ENCODE measurements around the gene NARS2.
"Not testable (repeated sequence)": the region's sequence is repeated elsewhere in the genome, so short reads cannot be mapped to it uniquely, and the experiment has no call there.

NARS2 gene

DNA sequence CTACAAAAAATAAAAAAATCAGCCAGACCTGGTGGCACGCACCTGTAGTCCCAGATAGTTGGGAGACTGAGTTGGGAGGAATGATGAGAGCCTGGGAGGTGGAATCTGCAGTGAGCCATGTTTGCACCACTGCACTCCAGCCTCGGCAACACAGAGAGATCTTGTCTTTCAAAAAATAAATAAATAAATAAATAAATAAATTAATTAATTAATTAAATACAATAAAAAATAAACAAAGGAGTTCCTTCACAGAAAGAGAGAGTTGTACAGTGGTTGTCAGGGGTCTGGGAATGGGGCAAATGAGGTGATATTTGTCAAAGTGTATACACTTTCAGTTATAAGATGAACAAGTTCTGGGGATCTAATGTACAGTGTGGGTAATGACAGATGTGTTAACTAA lies 107.3 kb downstream of the NARS2 start:
- TF ChIP-seq ZNF274 (IDR thresholded peaks at IDR 0.05; ENCODE audit: low read depth, low read length) = no peak
- Histone ChIP-seq H3K4me1 (ENCODE audit: insufficient read depth, insufficient read length) (no peaks in the 10 kb centered on the region), H3K9me3 (ENCODE audit: insufficient read depth, low read length) (no peaks in the 10 kb centered on the region), H3K4me3 (ENCODE audit: insufficient read length, low read depth) (no peak overlapping the region), H3K27me3 (ENCODE audit: insufficient read depth, insufficient read length) (no peaks in the 10 kb centered on the region), H3K36me3 (ENCODE audit: insufficient read depth, insufficient read length, low read length) (peaks cover 24% of the 10 kb centered on the region), H3K9ac (ENCODE audit: insufficient read length, low read depth) (no peak overlapping the region)
- DNase-seq (ENCODE audit: low read depth, low spot score) = no peak

DNA sequence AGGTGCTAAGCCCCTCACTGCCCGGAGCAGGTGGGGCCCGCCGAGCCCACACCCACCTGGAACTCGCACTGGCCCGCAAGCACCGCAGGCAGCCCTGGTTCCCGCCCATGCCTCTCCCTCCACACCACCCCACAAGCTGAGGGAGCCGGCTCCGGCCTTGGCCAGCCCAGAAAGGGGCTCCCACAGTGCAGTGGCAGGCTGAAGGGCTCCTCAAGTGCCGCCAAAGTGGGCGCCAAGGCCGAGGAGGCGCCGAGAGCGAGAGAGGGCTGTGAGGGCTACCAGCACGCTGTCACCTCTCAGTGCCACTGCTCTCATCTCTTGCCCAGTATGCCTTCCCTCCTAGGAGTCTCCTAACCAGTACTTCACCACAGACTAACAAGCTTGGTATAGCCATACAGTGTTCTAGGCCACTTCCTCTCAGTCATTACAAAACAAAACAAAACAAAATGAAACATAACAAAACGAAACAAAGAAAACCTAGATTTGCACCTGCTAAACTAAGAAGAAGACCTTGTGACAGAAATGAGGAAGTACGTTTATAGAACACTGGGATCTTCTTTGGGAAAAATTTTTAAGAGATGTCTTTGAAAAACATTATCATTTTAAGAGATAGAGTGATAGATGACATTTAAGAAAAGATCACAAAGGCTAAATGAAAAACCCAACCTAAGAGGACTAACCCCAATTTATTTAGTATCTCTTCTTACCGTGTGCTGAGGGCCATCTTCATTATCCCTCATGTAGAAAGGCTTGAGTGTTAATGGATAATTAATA lies 109.3 kb downstream of the NARS2 start:
- TF ChIP-seq ZNF274 (IDR thresholded peaks at IDR 0.05; ENCODE audit: low read depth, low read length) (no peak), SUZ12 (IDR thresholded peaks at IDR 0.05; ENCODE audit: extremely low read depth, insufficient read depth, insufficient read length) (no peak), YY1 (IDR thresholded peaks at IDR 0.05; ENCODE audit: insufficient read depth, insufficient read length) (no peak)
- Histone ChIP-seq H3K36me3 (ENCODE audit: insufficient read depth, insufficient read length, low read length) (peaks cover 33% of the 10 kb centered on the region), H3K4me1 (ENCODE audit: insufficient read depth, insufficient read length) (no peaks in the 10 kb centered on the region), H3K27me3 (ENCODE audit: insufficient read depth, insufficient read length) (no peaks in the 10 kb centered on the region), H3K9ac (ENCODE audit: insufficient read length, low read depth) (no peak overlapping the region), H3K4me3 (ENCODE audit: insufficient read length, low read depth) (no peak overlapping the region), H3K9me3 (ENCODE audit: insufficient read depth, low read length) (no peaks in the 10 kb centered on the region)
- no peak for DNase-seq (ENCODE audit: low read depth, low spot score)

DNA sequence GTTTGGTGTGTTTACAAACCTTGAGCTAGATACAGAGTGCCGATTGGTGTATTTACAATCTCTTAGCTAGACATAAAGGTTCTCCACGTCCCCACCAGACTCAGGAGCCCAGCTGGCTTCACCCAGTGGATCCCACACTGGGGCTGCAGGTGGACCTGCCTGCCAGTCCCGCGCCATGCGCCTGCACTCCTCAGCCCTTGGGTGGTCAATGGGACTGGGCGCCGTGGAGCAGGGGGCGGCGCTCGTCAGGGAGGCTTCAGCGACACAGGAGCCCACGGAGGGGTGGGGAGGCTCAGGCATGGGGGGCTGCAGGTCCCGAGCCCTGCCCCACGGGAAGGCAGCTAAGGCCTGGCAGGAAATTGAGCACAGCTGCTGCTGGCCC lies 109.9 kb downstream of the NARS2 start:
- H3K9me3 ChIP-seq (ENCODE audit: insufficient read depth, low read length); H3K27me3 ChIP-seq (ENCODE audit: insufficient read depth, insufficient read length); H3K4me1 ChIP-seq (ENCODE audit: insufficient read depth, insufficient read length); H3K9ac ChIP-seq (ENCODE audit: insufficient read length, low read depth); H3K4me3 ChIP-seq (ENCODE audit: insufficient read length, low read depth); DNase-seq (ENCODE audit: low read depth, low spot score): not testable (repeated sequence)
- H3K36me3 ChIP-seq (ENCODE audit: insufficient read depth, insufficient read length, low read length) = peaks cover 38% of the 10 kb centered on the region

DNA sequence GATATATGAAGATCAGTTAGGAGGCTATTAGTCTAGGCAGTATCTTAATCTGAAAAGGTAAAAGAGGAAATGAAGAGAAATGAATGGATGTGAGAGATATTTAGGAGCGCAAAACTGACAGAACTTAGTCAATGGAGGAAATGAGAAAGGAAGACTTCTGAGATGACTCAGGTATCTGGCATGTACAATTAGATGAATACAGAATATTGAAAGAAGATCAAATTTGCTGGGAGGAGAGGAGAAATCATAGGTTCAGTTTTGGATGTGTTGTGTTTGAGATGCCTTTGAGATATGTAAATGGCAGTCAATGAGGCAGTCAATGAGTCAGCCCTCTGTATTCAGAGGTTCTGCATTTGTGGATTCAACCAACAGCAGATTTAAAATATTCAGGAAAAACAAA lies 114.2 kb downstream of the NARS2 start:
- no peak overlapping the region for H3K4me3 ChIP-seq (ENCODE audit: insufficient read length, low read depth)

DNA sequence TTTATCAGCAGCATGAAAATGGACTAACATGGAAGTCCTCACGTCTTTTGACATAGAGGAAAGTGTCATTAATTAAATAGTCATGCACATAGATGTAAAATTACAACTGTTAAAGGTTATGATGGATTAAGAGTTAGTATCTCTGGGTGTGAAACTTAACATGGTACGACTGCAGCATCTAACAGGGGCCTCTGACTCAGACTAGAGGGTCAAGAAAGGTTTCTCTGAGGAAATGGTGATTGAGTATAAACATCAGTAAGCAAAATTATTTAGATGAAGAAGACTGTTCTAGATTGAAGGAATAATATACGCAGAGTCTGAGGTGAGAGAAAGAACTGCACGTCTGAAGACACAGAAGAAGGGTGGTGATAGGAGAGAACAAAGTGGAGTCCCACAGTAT lies 114.9 kb downstream of the NARS2 start:
- Histone ChIP-seq H3K4me3 (ENCODE audit: insufficient read length, low read depth) (no peak overlapping the region), H3K36me3 (ENCODE audit: insufficient read depth, insufficient read length, low read length) (peaks cover 29% of the 10 kb centered on the region), H3K9ac (ENCODE audit: insufficient read length, low read depth) (no peak overlapping the region), H3K27me3 (ENCODE audit: insufficient read depth, insufficient read length) (no peaks in the 10 kb centered on the region), H3K4me1 (ENCODE audit: insufficient read depth, insufficient read length) (no peaks in the 10 kb centered on the region), H3K9me3 (ENCODE audit: insufficient read depth, low read length) (no peaks in the 10 kb centered on the region)
- no peak for DNase-seq (ENCODE audit: low read depth, low spot score)
- TF ChIP-seq YY1 (IDR thresholded peaks at IDR 0.05; ENCODE audit: insufficient read depth, insufficient read length) = no peak
- TF ChIP-seq SUZ12 (IDR thresholded peaks at IDR 0.05; ENCODE audit: extremely low read depth, insufficient read depth, insufficient read length) = no peak
- TF ChIP-seq ZNF274 (IDR thresholded peaks at IDR 0.05; ENCODE audit: low read depth, low read length) = no peak

More for the DNA sequence above, 114.2 kb downstream of the NARS2 start:
- TF ChIP-seq SUZ12 (IDR thresholded peaks at IDR 0.05; ENCODE audit: extremely low read depth, insufficient read depth, insufficient read length) (no peak), ZNF274 (IDR thresholded peaks at IDR 0.05; ENCODE audit: low read depth, low read length) (no peak), YY1 (IDR thresholded peaks at IDR 0.05; ENCODE audit: insufficient read depth, insufficient read length) (no peak)
- no peaks in the 10 kb centered on the region for H3K9me3 ChIP-seq (ENCODE audit: insufficient read depth, low read length)
- no peak overlapping the region for H3K9ac ChIP-seq (ENCODE audit: insufficient read length, low read depth)
- peaks cover 33% of the 10 kb centered on the region for H3K36me3 ChIP-seq (ENCODE audit: insufficient read depth, insufficient read length, low read length)
- no peaks in the 10 kb centered on the region for H3K4me1 ChIP-seq (ENCODE audit: insufficient read depth, insufficient read length)
- DNase-seq (ENCODE audit: low read depth, low spot score) = no peak
- H3K27me3 ChIP-seq (ENCODE audit: insufficient read depth, insufficient read length) = no peaks in the 10 kb centered on the region

DNA sequence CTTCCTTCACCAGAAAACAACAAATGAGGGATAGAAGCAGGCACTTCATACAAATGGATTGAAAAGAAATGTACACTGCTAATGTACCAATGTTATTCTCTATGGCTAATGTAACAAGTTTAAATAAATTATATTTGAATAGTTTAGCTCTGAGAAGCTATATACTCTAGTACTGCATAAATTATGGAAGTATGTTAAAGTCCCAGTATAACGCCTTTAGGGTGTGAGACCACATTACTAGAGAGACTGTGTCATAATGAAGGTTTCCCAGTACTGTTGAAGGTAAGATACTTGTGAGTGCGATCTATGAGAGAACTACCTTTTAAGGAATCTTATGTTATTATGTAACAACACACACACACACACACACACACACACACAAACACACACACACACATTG lies 117.2 kb downstream of the NARS2 start:
- no peak overlapping the region for H3K4me3 ChIP-seq (ENCODE audit: insufficient read length, low read depth)
- no peaks in the 10 kb centered on the region for H3K27me3 ChIP-seq (ENCODE audit: insufficient read depth, insufficient read length)
- H3K9me3 ChIP-seq (ENCODE audit: insufficient read depth, low read length) = no peaks in the 10 kb centered on the region
- no peak for DNase-seq (ENCODE audit: low read depth, low spot score)
- no peaks in the 10 kb centered on the region for H3K4me1 ChIP-seq (ENCODE audit: insufficient read depth, insufficient read length)
- peaks cover 26% of the 10 kb centered on the region for H3K36me3 ChIP-seq (ENCODE audit: insufficient read depth, insufficient read length, low read length)
- no peak overlapping the region for H3K9ac ChIP-seq (ENCODE audit: insufficient read length, low read depth)
- TF ChIP-seq ZNF274 (IDR thresholded peaks at IDR 0.05; ENCODE audit: low read depth, low read length) (no peak), SUZ12 (IDR thresholded peaks at IDR 0.05; ENCODE audit: extremely low read depth, insufficient read depth, insufficient read length) (no peak), YY1 (IDR thresholded peaks at IDR 0.05; ENCODE audit: insufficient read depth, insufficient read length) (no peak)

DNA sequence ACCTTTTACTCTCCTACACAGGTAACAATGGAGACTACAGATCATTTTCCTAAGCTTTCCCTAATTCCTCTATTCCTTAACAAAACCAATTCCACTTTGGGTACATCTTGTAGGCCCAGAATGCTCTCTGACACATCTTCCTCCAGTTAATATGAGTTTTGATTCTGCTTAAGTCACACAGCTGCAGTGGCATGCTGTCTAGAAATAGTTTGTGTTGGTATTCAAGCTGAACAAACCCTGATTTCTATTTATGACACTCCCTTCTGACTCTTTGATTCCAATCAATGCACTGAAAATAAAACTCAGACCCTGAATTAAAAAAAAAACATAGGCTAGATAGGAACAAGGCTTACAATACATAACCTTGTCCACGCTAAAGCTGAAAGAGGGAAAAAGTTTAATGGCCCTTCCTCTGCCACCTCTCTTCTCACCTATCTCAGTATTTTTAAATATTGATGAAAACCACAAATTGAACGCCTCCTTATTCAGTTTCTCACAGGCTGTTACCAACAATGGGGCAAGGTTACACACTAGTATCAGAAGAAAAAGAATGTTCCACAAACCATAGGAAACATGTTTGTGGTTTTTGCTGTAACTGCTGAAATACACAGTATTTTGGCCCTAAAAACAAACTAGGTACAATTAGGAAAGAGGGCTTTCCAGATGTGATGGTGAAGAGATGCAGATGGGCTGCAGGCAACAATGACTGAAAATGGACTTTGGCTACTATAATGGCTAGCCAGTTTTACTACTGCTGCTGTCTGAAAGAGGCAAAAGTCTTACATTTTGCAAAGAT lies 121.3 kb downstream of the NARS2 start:
- no peak for TF ChIP-seq ZNF274 (IDR thresholded peaks at IDR 0.05; ENCODE audit: low read depth, low read length)
- TF ChIP-seq YY1 (IDR thresholded peaks at IDR 0.05; ENCODE audit: insufficient read depth, insufficient read length) = no peak
- TF ChIP-seq SUZ12 (IDR thresholded peaks at IDR 0.05; ENCODE audit: extremely low read depth, insufficient read depth, insufficient read length) = no peak
- Histone ChIP-seq H3K9ac (ENCODE audit: insufficient read length, low read depth) (no peak overlapping the region), H3K4me1 (ENCODE audit: insufficient read depth, insufficient read length) (no peaks in the 10 kb centered on the region), H3K4me3 (ENCODE audit: insufficient read length, low read depth) (no peak overlapping the region), H3K36me3 (ENCODE audit: insufficient read depth, insufficient read length, low read length) (peaks cover 11% of the 10 kb centered on the region), H3K9me3 (ENCODE audit: insufficient read depth, low read length) (no peaks in the 10 kb centered on the region), H3K27me3 (ENCODE audit: insufficient read depth, insufficient read length) (no peaks in the 10 kb centered on the region)
- no peak for DNase-seq (ENCODE audit: low read depth, low spot score)

All from NT2/D1 (cell line).